ENCODE results near the gene KIRREL1. TPM values are rescaled to one million over a fixed set of nuclear protein-coding genes. Genes with fewer than 3 reads are reported as not detected.

KIRREL1 gene
- total and polyA plus RNA-seq, 2 of the 8 experiments (the other 6 are each of a cell fraction or from before 2014, with no cell fraction given), result 14.2 to 39.0 TPM

DNA sequence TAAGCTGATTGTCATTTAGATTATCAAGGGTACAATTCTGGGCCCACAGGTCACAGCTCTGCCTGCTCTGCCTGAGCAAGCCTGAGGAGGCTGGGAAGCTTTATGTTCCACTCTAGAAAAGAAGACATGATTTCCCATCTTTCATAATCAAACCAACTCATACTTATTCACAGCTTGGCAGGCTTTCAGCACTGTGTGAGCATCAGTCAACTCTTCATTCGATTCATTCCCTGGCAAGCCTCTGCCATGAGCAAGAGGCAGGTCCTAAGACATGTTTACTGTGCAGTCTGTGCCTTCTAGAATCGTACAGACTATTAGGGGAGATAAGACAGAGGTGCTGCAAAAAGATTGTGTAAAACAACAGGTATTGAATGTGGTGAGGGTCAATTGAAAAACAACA lies 24.5 kb upstream of the KIRREL1 start (continued):
- TF ChIP-seq E2F6 (IDR thresholded peaks at IDR 0.05), result no peak
- TF ChIP-seq BACH1 (IDR thresholded peaks at IDR 0.05; ENCODE audit: low read length), result no peak
- TF ChIP-seq, protein P1, sequence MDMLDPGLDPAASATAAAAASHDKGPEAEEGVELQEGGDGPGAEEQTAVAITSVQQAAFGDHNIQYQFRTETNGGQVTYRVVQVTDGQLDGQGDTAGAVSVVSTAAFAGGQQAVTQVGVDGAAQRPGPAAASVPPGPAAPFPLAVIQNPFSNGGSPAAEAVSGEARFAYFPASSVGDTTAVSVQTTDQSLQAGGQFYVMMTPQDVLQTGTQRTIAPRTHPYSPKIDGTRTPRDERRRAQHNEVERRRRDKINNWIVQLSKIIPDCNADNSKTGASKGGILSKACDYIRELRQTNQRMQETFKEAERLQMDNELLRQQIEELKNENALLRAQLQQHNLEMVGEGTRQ (IDR thresholded peaks at IDR 0.05; ENCODE audit: low read length), result no peak
- no peak for TF ChIP-seq SP4 (IDR thresholded peaks at IDR 0.05; ENCODE audit: low read length)
- TF ChIP-seq NRF1 (IDR thresholded peaks at IDR 0.05; ENCODE audit: low read depth, low read length), result no peak
